HG02610 (cell line): ENCODE data around the gene LHFPL3.

Source experiments
- ATAC-seq: cut with Tn5 transposase; IDR thresholded peaks from one replicate; pipeline ENCODE4 v1.9.1; 2021; ENCODE audit warnings: mild to moderate bottlenecking, moderate library complexity; ENCODE audit not compliant: unreplicated experiment

The LHFPL3 gene

DNA sequence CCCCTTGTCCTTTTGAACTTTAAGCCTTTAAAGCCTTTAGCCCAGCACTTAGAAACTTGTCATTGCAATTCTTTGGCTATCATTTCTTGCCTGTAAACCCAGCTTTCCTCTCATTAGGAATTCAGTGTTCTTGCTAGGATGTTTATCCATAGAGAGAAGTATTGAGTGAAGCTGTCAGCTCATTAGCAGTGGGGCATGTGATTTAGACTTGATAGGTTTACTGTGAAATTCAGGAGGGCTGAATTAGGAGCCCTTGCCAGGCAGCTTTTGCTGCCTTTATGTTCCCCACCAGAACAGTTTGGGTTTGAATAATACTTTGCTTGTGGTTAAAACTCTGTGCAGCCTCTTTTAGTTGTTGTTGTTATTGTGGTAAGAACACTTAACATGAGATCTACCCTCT lies 39.5 kb downstream of the LHFPL3 start:
- no peak for ATAC-seq

DNA sequence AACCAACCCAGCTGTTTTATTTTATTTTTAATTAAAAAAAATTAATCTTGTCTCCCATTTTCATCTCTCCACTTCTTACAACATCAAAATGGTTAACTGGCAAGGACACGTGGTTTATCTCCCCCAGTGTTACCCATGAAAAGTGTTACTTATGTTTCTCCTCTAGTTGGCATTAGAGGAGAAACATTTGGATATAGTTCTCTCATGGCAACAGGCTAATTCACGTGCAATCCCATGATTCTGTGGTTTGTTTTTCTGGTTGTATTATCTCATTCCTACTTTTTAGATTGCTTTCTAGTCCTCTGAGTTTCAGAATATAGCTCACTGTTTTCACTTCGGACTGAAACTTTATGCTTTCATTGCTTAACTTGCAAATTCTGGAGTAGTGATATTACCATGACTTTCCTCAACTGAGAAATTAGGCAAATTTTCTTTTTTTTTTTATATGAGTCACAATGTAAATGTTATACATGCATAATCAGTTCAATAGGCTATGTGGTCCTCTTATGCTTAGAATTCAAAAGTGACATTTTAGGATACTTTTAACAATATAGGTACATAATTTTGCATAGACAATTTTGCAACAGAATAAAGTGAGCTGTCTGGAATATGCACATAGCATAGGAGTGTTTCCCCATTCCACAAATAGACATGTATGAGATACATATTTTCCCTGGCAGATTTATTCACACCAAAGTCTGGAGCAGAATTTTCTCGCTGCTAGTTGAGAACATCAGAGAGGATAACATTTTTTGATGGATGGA lies 43.0 kb downstream of the LHFPL3 start:
- ATAC-seq, result peak; percentile 53

DNA sequence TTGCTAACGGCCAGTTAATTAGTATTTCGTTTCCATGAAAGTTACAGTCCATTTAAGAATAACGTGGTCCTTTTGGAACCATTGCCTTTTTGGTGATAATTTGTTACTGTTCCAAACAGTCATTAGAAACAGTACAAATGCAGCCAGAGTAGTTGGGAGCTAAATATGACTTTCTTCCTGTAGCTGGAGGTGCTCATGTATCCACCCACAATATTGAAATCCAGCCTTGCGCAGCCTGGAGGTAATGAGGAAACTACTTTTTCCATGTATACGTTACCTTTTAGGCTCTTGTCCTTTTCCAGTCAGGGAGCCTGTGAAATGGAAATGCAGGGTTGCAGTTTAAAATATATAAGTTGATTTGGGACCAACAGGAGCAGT lies 43.6 kb downstream of the LHFPL3 start:
- no peak for ATAC-seq

DNA sequence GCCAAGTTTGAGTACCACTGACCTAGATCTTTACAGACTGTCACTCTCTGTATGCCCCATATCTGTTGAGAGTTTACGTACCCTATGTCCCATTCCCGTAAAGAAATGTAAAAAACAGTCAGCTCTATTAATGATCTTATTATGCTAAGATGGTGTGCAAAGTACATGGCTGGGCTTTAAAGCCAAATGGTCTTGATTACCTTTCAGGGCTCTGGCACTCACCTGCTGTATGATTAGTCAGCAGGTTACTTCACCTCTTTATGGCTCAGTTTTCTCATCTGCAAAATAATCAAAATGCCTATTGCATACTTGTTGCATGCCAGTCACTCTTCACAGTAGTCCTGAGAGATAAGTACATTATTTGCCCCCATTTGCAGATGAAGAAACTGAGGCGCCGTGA lies 54.2 kb downstream of the LHFPL3 start:
- ATAC-seq, result no peak

DNA sequence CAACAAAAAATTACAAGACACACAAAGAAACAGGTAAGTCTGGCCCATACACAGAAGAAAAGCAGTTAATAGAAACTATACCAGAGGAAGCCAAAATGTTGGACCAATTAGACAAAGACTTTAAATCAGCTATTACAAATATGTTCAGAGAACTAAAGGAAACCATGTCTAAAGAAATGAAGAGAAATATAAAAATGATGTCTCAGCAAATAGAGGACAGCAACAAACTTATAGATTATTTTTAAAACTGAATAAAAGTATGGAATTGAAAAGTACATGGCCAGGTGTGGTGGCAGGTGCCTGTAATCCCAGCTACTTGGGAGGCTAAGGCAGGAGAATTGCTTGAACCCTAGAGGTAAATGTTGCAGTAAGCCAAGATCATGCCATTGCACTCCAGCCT lies 58.5 kb downstream of the LHFPL3 start:
- no peak for ATAC-seq

DNA sequence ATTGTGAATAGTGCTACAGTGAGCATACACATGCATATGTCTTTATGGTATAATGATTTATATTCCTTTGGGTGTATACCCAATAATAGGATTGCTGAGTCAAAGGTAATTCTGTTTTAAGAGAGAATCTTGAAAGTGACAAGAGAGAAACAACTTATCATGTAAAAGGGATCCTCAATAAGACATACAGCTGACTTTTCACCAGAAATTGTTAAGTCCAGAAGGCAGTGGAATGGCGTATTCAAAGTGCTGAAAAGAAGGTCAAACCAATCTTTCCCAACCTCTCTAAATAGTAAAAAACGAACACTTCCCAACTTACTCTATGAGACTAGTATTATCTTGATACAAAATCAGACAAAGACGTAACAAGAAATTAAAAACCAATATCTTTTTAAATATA lies 59.8 kb downstream of the LHFPL3 start:
- no peak for ATAC-seq

DNA sequence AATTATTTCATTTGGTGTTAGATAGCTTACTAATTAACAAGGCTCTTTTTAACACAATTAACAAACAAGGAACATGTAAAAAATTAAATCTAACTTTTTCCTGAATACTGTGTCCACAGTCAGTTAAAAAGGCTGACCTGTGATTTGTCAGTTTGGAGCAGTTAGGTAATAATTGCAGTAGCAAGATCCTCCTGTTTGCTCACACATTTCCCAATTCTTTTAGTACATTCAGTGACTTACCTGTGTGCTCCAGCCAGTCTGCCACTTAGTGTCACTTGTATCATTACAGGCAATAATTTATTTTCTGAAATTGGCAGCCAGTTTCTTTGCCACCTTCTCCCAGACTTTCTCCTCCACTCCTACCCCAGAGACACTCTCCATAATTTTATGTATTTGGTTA lies 66.8 kb downstream of the LHFPL3 start:
- ATAC-seq, result no peak

DNA sequence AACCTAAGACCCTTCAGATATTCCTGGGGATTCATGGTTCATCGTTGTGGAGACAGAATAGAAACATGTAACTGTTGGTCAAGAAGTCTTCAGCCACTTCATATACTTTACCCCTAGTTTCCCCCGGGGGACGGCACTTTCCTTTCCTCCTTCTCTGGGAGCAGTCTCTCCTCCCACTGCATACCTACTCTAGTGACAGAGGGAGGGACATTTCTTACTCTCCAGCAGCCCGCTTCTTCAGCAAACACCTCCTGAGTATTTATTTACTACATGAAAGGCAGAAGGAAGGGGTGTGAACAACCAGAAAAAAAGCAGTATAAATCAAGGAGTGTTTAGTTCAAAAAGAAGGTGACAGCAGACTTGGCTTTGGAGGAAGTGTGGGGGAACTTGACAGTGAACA lies 69.0 kb downstream of the LHFPL3 start:
- no peak for ATAC-seq

DNA sequence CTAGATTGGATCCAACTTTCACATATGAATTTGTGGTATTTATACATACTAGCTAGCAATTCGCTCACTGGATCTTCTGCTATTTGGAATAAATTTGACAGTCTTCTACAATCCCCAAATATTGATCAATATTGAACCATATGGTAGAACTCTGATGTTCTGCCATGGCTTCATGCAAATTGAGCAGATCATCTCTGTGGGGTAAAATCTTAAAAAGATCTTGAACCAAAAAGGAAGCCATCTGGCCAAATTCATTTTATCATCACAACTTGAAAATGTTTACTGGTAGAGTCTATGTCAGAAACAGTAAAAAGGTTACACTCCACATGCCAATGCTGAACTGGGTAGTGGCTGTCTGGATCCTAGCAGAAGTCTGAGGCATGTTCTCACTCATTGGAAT lies 80.0 kb downstream of the LHFPL3 start:
- no peak for ATAC-seq

DNA sequence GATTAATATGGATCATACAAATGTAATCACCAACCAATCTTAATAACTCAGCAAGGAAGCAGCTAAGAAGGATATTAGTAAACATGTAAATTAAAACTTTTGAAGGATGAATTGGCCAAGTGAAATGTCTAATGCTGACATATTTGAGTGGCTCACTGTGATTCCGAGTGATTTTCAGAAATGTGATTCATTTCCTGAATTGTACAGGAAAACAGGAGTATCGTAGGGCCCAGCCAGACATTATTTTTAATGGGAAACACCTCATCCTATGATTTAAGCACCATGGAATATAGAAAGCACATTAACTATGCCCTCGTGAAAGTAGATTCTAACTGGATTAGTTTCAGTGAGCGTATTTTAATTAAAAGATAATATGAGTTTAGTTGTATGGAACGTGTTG lies 82.3 kb downstream of the LHFPL3 start:
- no peak for ATAC-seq

DNA sequence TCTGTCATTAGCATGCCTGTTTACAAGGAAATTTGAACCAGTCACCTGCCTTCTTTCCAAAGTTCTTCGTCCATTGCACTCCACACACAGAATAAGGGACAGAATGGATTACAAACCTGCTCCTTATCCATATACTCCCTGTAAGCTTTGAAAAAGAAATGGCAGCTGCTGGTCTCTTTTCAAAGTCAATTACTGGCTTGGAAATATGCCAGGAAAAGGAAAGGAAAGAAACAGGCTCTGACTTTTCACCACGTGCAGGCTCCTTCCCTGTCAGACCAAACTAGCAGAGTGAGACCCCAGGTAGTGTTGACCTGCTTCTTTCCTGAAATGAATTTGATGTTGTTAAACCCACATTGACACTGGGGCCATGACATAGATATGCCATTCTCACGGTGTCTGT lies 84.5 kb downstream of the LHFPL3 start:
- no peak for ATAC-seq

DNA sequence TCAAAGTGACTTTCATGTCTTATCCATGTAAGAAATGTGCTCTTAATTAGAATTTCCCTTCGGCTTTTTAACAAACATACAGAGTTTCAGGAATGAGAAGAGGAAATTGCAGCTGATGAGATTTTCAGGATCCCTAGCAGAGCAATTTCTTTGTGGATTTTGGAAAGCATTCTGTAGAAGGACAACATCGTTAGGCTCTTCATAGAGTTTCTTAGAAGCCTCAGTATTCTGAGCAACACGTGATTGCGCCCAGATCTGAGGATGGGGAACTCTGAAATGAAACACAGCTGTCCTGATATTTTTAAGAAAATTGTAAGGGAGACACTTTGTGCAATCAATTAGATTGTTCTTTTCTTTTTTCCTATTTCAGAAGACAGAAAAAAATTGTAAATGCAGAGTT lies 85.8 kb downstream of the LHFPL3 start:
- no peak for ATAC-seq

DNA sequence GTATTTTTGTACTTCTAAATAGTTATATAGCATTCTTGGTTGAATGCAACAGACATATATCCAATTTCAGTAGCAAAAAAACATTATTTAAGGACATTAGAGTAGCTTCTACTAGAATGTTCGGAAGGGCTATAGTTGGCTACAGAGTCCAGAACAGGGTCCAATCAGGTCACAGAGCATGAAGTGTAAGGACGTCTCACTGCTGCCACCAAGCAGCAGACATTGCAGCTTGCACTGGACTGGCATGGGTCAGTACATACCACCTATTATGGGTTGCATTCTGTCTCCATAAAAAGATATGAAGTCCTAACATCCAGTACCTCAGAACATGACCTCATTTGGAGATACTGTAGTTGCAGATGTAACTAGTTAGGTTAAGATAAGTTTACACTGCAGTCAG lies 87.3 kb downstream of the LHFPL3 start:
- ATAC-seq, result no peak

DNA sequence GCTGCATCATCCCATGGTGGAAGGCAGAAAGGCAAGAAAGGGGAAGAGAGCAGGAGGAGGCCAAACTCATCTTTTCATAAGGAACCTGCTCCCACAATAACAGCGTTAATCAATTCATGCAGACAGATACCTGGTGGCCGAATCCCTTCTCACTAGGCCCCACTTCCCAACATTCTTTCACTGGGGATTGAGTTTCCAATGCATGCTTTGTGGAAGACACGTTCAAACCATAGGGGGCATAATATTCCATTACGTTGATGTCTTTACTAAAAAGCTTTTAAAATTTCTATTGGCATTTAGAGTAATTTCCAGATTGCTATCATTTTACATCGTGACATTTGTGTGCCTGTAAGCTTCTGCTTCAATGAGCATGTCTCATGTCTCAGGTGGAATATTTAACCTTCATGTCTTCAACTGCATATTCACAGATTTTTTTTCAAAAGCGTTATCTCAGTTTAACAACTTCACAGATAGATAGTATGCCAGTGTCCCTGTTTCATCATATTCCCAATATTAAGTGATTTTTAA lies 88.5 kb downstream of the LHFPL3 start:
- no peak for ATAC-seq

DNA sequence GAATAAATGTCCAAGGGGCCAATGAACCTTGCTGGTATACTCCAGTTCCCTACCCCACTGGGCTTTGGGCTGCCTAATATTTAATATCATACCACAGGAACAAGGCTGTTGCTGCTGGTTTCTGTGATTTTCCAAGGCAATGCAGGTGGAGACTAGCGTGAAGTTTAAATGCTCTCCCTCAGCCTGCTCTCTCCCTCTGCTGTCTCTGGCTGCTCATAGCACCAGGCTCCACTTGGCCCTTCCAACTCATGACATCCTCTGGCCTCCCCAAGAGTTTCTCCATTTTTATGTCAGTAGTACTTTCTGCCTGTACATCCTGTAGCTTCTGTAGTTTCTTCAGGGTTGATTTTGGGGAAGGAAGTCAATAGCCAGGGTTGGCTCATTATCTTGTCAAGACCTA lies 103.5 kb downstream of the LHFPL3 start:
- ATAC-seq, result no peak

DNA sequence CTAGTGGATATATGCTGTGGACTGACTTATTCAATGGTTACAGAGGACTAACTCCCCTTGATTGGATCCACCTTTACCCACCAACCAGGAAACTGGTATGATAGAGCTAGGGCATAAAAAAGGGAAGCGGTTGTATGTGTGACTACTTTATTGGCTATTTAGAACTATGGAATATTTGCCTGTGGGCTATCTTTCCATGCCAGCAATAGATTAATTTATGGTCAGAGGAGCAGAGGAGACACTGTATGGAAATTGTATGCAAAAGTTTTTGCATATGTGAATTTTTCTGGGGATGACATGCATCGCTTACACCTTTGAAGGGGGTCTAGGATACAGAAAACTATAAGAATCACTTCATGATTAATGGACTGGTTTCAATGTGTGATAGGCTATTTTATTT lies 105.7 kb downstream of the LHFPL3 start:
- no peak for ATAC-seq

DNA sequence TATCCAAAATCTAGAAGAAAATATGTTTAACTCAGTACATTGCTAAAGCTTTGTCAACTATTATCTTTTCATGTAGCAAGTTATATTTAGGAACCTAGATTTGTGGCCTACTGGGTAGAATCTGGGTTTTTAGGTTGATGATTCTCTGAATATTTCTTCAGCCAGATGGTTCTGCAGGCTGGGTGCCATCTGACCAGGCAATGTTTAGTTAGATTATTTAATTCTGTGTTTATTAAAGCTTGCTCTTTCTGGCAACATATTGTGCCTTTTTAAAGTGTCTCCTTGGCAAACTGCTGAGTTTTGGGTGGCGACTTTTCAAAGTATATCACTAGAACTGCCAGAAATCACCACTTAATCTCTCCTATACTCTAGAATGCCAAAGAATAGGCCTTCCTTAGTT lies 114.1 kb downstream of the LHFPL3 start:
- no peak for ATAC-seq

DNA sequence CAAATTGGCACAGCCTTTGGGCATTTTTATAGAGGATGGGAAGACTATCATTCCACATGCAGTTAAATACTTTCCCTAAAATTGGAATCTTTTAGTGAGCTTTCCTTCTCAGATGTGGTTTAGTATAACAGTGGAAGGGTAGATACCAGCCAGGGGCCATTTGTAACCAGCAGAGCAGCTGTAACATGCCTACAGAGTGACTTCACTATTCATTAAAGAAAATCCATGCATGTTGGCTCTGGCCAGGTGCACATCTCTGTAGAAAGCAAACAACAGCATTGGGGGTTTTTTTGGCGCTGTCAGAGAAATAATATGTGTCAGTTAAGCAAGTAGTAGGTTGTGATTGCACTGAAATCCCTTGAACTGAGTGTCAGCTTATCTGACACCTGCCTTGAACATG lies 115.6 kb downstream of the LHFPL3 start:
- no peak for ATAC-seq

DNA sequence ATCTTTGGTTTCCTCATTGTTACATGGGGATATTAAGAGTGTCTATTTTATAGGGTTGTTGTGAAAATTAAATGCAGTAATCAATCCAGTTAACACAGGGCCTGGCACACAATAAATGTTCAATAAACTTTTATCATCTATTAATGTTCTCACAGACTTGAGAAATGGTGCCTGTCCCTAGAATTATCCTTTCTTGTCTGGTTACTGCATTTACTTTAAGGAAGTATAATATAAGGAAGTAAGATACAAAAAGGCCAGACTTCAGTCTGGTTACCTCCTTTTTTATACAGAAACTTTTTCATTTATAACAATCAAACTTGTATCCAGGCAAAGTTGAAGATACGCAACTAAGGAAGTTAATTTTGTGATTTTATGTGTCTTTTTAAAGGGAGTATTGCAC lies 117.0 kb downstream of the LHFPL3 start:
- ATAC-seq, result no peak

DNA sequence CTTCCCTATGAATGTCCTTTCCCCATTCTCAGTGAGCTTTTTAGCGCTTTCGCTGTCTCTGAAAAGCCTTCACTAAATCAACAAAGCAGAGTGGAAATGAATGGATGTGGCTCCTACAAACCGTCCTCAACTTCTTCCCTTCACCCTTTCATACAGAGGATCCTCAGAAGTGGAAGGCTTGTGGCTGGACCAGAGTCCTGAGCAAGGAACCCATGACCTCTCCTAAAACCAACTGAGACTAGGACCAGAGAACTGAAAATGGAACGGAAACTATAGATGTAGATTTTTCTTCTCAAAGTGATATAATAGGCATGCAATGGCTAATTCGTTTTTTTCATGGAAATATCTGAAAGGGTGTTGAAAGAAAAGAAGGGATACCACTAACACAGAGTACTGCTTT lies 122.5 kb downstream of the LHFPL3 start:
- ATAC-seq, result no peak

DNA sequence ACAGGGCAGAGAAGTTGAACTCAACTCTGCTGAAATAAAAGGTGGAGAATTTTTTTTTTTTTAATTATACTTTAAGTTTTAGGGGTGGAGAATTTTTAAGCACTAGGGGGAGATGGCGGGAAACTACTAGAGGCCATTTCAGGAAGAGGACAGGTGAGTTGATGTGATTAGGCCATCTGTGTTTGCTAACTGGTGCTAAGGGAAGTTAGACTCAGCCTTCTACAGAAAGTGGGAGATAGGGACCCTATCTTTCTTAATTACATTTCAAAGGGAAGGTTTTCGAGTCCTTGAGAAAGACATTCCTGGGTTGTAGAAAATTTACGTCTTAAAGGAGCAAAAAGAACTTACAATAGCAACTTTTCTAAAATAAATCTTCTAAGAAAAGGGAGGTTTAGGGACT lies 124.8 kb downstream of the LHFPL3 start:
- ATAC-seq, result no peak

DNA sequence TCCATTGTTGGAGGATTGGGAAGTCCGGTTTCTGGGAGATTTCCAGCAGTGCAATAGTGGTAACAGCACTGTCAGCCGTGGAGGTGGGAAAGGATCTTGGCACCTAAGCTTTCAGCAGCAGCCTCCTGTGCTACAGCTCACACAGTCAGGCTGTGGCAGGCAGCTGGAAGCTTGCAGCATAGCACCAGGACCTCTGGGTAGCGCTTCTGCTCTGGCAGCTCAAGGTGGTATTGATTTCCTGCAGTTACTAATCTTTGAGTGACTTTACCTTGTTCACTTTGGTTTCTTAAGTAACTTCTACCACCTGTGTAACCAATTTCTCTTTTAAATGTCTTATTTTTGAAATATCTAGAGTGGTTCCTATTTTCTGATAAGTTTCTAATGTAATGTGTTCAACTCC lies 130.5 kb downstream of the LHFPL3 start:
- no peak for ATAC-seq

DNA sequence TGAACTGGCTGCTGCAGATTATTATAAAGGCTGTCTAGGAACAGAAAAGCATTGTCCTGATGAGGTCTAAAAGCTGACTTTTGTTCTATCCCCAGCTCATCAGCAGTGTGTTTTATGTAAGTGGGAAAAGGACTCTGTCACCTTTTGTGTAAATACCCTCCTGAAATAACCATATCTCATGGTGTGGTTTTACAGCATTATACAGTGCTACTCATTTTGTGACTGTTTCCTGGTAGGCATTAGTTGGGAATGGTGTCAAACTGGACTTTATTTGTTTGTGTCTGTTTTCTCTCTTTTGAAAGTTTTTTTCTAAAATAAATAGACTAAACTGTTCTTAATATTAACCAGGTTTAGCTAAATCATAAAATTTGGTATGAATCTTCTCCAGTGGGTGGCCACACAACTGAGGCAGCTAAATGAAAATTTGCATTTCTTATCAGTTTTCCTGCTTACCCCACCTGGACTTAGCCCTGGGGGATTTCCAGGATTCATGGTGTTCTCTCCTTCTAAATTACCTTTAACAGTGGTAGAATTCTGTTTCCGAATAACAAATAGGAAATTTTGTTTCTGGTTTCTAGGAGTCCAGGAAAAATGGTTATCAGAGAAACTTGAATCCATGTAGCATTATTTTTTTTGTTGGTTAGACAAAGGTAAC lies 140.9 kb downstream of the LHFPL3 start:
- no peak for ATAC-seq
